ENCODE results near the gene GPD2. TPM values are rescaled to one million over a fixed set of nuclear protein-coding genes. Genes with fewer than 3 reads are reported as not detected.

GPD2 gene
- total and polyA plus RNA-seq, 2 of the 4 experiments (the other 2 are of a cell fraction): 20.4 to 100 TPM

DNA sequence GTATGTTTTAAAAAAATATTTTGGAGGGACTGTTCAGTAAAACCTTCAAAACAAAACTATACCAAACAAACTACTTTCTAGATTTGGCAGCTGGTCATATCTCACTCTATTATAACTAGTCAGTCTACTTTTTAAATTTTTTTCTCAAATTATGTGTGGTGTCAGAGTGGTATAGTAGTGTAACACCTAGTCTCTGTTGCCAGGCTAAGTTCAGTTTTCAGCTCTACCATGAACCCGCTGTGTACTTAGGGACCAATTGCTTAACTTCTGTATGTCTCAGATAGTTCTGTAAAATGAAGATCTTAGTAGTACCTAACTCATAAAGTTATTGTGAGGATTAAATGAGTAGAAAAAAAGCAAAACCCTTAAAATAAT is 54.3 kb downstream of the GPD2 start:
- peaks cover 17 to 32% of the 10 kb centered on the region in 2 experiments for H3K79me1 ChIP-seq (ENCODE audit: low read depth in 1 of 2, low read length in 2 of 2)
- H3K14ac ChIP-seq (replicated peaks; ENCODE audit: low read depth, low read length): no peak overlapping the region
- H3K4me1 ChIP-seq (ENCODE audit: control insufficient read depth, insufficient read depth, low read length): peaks cover 4% of the 10 kb centered on the region; the same call in 1 of the 2 replicates
- no peak overlapping the region for H4K91ac ChIP-seq (ENCODE audit: insufficient read depth, low read depth, low read length)
- no peak overlapping the region for H2AK9ac ChIP-seq (replicated peaks; ENCODE audit: low read depth, low read length, poor library complexity)
- H4K5ac ChIP-seq (ENCODE audit: low read depth, low read length): no peak overlapping the region
- no peak overlapping the region for H3K4ac ChIP-seq (ENCODE audit: low read depth, low read length)
- no peak overlapping the region for H3K4me3 ChIP-seq (ENCODE audit: insufficient read depth, low read depth, low read length)
- H3K27me3 ChIP-seq (ENCODE audit: control insufficient read depth, insufficient read depth, low read length): no peaks in the 10 kb centered on the region
- no peak overlapping the region for H2AFZ ChIP-seq (replicated peaks; ENCODE audit: low read length, poor library complexity)
- no peaks in the 10 kb centered on the region for H3K36me3 ChIP-seq (ENCODE audit: control insufficient read depth, insufficient read depth, low read length)
- no peak overlapping the region for H3K4me2 ChIP-seq (ENCODE audit: low read depth, low read length)
- H3K9ac ChIP-seq (ENCODE audit: low read depth, low read length): no peak overlapping the region
- H3K27ac ChIP-seq (ENCODE audit: insufficient read depth, low read length): no peak overlapping the region
- no peak overlapping the region for H2AK5ac ChIP-seq (ENCODE audit: low read depth, low read length)
- ChIA-PET POLR2A (ENCODE audit: unreplicated experiment) (no interaction called here), CTCF (no interaction called here)
- TF ChIP-seq CEBPB (IDR thresholded peaks at IDR 0.05; ENCODE audit: low read depth, low read length): no peak
- TF ChIP-seq FOS (IDR thresholded peaks at IDR 0.05; ENCODE audit: low read depth, low read length): no peak
- no peak for TF ChIP-seq SMC3 (IDR thresholded peaks at IDR 0.05; ENCODE audit: low read depth, low read length)
- TF ChIP-seq NFE2L2 (IDR thresholded peaks at IDR 0.05; ENCODE audit: low read depth, low read length): no peak
- TF ChIP-seq MXI1 (IDR thresholded peaks at IDR 0.05; ENCODE audit: borderline replicate concordance, low read depth, low read length): no peak
- TF ChIP-seq CHD1 (IDR thresholded peaks at IDR 0.05; ENCODE audit: low read depth, low read length): no peak
- TF ChIP-seq MAZ (IDR thresholded peaks at IDR 0.05; ENCODE audit: borderline replicate concordance, low read depth, low read length): no peak
- TF ChIP-seq, protein P1, sequence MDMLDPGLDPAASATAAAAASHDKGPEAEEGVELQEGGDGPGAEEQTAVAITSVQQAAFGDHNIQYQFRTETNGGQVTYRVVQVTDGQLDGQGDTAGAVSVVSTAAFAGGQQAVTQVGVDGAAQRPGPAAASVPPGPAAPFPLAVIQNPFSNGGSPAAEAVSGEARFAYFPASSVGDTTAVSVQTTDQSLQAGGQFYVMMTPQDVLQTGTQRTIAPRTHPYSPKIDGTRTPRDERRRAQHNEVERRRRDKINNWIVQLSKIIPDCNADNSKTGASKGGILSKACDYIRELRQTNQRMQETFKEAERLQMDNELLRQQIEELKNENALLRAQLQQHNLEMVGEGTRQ (IDR thresholded peaks at IDR 0.05; ENCODE audit: low read depth, low read length): no peak
- no peak for TF ChIP-seq BHLHE40 (IDR thresholded peaks at IDR 0.05; ENCODE audit: low read depth, low read length)
- no peak for TF ChIP-seq RCOR1 (IDR thresholded peaks at IDR 0.05; ENCODE audit: insufficient replicate concordance, low read length)
- TF ChIP-seq, protein P2, sequence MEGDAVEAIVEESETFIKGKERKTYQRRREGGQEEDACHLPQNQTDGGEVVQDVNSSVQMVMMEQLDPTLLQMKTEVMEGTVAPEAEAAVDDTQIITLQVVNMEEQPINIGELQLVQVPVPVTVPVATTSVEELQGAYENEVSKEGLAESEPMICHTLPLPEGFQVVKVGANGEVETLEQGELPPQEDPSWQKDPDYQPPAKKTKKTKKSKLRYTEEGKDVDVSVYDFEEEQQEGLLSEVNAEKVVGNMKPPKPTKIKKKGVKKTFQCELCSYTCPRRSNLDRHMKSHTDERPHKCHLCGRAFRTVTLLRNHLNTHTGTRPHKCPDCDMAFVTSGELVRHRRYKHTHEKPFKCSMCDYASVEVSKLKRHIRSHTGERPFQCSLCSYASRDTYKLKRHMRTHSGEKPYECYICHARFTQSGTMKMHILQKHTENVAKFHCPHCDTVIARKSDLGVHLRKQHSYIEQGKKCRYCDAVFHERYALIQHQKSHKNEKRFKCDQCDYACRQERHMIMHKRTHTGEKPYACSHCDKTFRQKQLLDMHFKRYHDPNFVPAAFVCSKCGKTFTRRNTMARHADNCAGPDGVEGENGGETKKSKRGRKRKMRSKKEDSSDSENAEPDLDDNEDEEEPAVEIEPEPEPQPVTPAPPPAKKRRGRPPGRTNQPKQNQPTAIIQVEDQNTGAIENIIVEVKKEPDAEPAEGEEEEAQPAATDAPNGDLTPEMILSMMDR (conservative IDR thresholded peaks at IDR 0.05; ENCODE audit: low read depth, low read length): no peak
- H4K8ac ChIP-seq (ENCODE audit: low read depth in 2 of 2, low read length in 2 of 2): no peak overlapping the region
- dilution Hi-C loops (cut with HindIII; ENCODE audit: low sequenced_read_pairs, unreplicated experiment): no loop called here
- H2BK120ac ChIP-seq (ENCODE audit: low read depth, low read length): no peak overlapping the region
- in situ Hi-C loops (cut with MboI; ENCODE audit: low sequenced_read_pairs): no loop called here
- intact Hi-C loops (cut with micrococcal nuclease): no loop called here
- no peak overlapping the region for H2BK5ac ChIP-seq (ENCODE audit: low read depth, low read length, poor library complexity, severe bottlenecking)
- H3K9me3 ChIP-seq (ENCODE audit: control insufficient read depth, insufficient read depth, low read length): no peaks in the 10 kb centered on the region
- H3K9me1 ChIP-seq (ENCODE audit: insufficient read depth, low read length): no peaks in the 10 kb centered on the region
- DNase-seq (no peak), ATAC-seq (ENCODE audit: low read depth) (no peak)
- BruUV-seq (replicated peaks): no TSS peak
- H3K18ac ChIP-seq (ENCODE audit: low read depth, low read length): no peak overlapping the region
- H2BK15ac ChIP-seq (ENCODE audit: low read depth, low read length): no peak overlapping the region
- no peaks in the 10 kb centered on the region for H4K20me1 ChIP-seq (ENCODE audit: insufficient read depth, low read length)
- H2BK20ac ChIP-seq (ENCODE audit: low read depth, low read length): no peak overlapping the region
- H3K56ac ChIP-seq (ENCODE audit: extremely low read depth, insufficient read depth, low read length): no peak overlapping the region
- no CpG with 5 or more reads among the region's 1 CpG for WGBS, 2 experiments (ENCODE audit: extremely low coverage in 2 of 2, insufficient read length in 1 of 2)
- H3K23ac ChIP-seq (ENCODE audit: low read depth, low read length): no peak overlapping the region

Measured in IMR-90 (cell line).